Uterus (tissue), 4 donors: ENCODE data around the gene TRMO. TPM values are rescaled to one million over a fixed set of nuclear protein-coding genes. Genes with fewer than 3 reads are reported as not detected.

Source experiments
- DNase-seq, 2 donors: peaks; one replicate each; pipeline ENCODE4 v3.0.0-alpha.2; 2019 to 2020
- H3K27ac ChIP-seq, 2 donors: fragments of 200-600 bp; sonication (generic); 1 replicate in 1 of 2; 2 replicates in 1 of 2; pipeline ENCODE4 v1.5.1; 2016 to 2018
- H3K27me3 ChIP-seq, 2 donors: fragments of 200-600 bp; sonication (generic); one replicate each; pipeline ENCODE4 v1.5.1; 2018 to 2019; ENCODE audit warnings: control low read depth in 1 of 2
- H3K36me3 ChIP-seq, 2 donors: fragments of 200-600 bp; sonication (generic); one replicate each; pipeline ENCODE4 v1.5.1; 2019; ENCODE audit warnings: control low read depth in 1 of 2
- H3K4me1 ChIP-seq, 2 donors: fragments of 200-600 bp; sonication (generic); one replicate each; pipeline ENCODE4 v1.5.1; 2018 to 2019; ENCODE audit warnings: control low read depth in 1 of 2
- H3K4me3 ChIP-seq, 2 donors: fragments of 200-600 bp; sonication (generic); 1 replicate in 1 of 2; 2 replicates in 1 of 2; pipeline ENCODE4 v1.5.1; 2018 to 2019; ENCODE audit warnings: mild to moderate bottlenecking in 1 of 2
- H3K9me3 ChIP-seq, 2 donors: fragments of 200-600 bp; sonication (generic); one replicate each; pipeline ENCODE4 v1.5.1; 2019; ENCODE audit warnings: control low read depth in 1 of 2
- CTCF ChIP-seq, 4 experiments: fragments of 200-600 bp in 2 of 4; fragments of 450-650 bp in 2 of 4; sonication (generic) in 2 of 4; IDR thresholded peaks; one replicate each; pipeline ENCODE4 v1.5.1; 2016 to 2019; ENCODE audit warnings: antibody characterized with exemption in 4 of 4, mild to moderate bottlenecking in 2 of 4, moderate library complexity in 1 of 4
- POLR2A ChIP-seq, 2 donors: fragments of 450-650 bp; IDR thresholded peaks; one replicate each; pipeline ENCODE4 v1.6.1; 2016; ENCODE audit warnings: antibody characterized with exemption in 2 of 2, mild to moderate bottlenecking in 1 of 2, moderate library complexity in 1 of 2
- intact Hi-C: fragments of 100-400 bp; cut with DNase I; formaldehyde crosslinking; loops from one replicate; pipeline ENCODE4 v1.15.1; 2023; ENCODE audit warnings: low total_unique reads
- total RNA-seq, 4 donors: library from RNA; depleted of rRNA in 3 of 4; stranded (reverse); fragments of >200 nt in 3 of 4; gene quantifications; one replicate each; pipeline versions ENCODE4 v1.1.0 to v1.2.4, GENCODE V29; 2014 to 2023
- donor health status: DM: yes; HTN: yes; CAD: no.

Gene TRMO
- total RNA-seq, 4 donors from 2014 or later, result 14.1 to 32.6 (median 19.7) TPM

- Histone ChIP-seq H3K4me1 (no peaks in the 10 kb centered on the region), H3K9me3 (no peaks in the 10 kb centered on the region), H3K4me3 (no peak overlapping the region), H3K36me3 (no peaks in the 10 kb centered on the region), H3K27me3 (no peaks in the 10 kb centered on the region), H3K27ac (no peak overlapping the region)
- no peak for TF ChIP-seq POLR2A (IDR thresholded peaks at IDR 0.05)
- no peak for TF ChIP-seq CTCF (IDR thresholded peaks at IDR 0.05)
- DNase-seq, result no peak
- intact Hi-C loops, result no loop called here
Observed at GRCh38 chr9:97928986-97929604, 6.8 kb upstream of the TRMO start.

- intact Hi-C loops, result no loop called here
- Histone ChIP-seq H3K9me3 (no peaks in the 10 kb centered on the region), H3K27ac (no peak overlapping the region), H3K4me3 (no peak overlapping the region), H3K27me3 (no peaks in the 10 kb centered on the region), H3K36me3 (no peaks in the 10 kb centered on the region), H3K4me1 (no peaks in the 10 kb centered on the region)
- TF ChIP-seq POLR2A (IDR thresholded peaks at IDR 0.05) (no peak), CTCF (IDR thresholded peaks at IDR 0.05) (no peak)
- no peak for DNase-seq
Observed at GRCh38 chr9:97925497-97926334, 3.4 kb upstream of the TRMO start.

GRCh38 chr9:97924386-97924785 lies 2.1 kb upstream of the TRMO start:
- TF ChIP-seq POLR2A (IDR thresholded peaks at IDR 0.05) (no peak), CTCF (IDR thresholded peaks at IDR 0.05) (no peak)
- intact Hi-C loops, result no loop called here
- no peaks in the 10 kb centered on the region for H3K27me3 ChIP-seq
- H3K4me3 ChIP-seq, result no peak overlapping the region
- no peaks in the 10 kb centered on the region for H3K36me3 ChIP-seq
- no peak overlapping the region for H3K27ac ChIP-seq
- H3K4me1 ChIP-seq, result no peaks in the 10 kb centered on the region
- H3K9me3 ChIP-seq, result no peaks in the 10 kb centered on the region
- DNase-seq, result no peak

- peak overlapping the region in 1 of 2 donors; percentile 0 for H3K4me3 ChIP-seq
- TF ChIP-seq CTCF (IDR thresholded peaks at IDR 0.05), result peak; percentile 68 to 79 (median 72)
- no peak for TF ChIP-seq POLR2A (IDR thresholded peaks at IDR 0.05)
Observed at GRCh38 chr9:97923529-97924108, 1.3 kb upstream of the TRMO start.

More at GRCh38 chr9:97923529-97924108, 1.3 kb upstream of the TRMO start:
- H3K27me3 ChIP-seq, result no peaks in the 10 kb centered on the region
- H3K36me3 ChIP-seq, result no peaks in the 10 kb centered on the region
- peak overlapping the region; percentile 94 to 98 for H3K27ac ChIP-seq
- intact Hi-C loops, result no loop called here
- peak; percentile 68 to 81 for DNase-seq
- H3K9me3 ChIP-seq, result no peaks in the 10 kb centered on the region
- H3K4me1 ChIP-seq, result no peaks in the 10 kb centered on the region
